ENCODE measurements around the gene KMT2E.

Gene KMT2E

DNA sequence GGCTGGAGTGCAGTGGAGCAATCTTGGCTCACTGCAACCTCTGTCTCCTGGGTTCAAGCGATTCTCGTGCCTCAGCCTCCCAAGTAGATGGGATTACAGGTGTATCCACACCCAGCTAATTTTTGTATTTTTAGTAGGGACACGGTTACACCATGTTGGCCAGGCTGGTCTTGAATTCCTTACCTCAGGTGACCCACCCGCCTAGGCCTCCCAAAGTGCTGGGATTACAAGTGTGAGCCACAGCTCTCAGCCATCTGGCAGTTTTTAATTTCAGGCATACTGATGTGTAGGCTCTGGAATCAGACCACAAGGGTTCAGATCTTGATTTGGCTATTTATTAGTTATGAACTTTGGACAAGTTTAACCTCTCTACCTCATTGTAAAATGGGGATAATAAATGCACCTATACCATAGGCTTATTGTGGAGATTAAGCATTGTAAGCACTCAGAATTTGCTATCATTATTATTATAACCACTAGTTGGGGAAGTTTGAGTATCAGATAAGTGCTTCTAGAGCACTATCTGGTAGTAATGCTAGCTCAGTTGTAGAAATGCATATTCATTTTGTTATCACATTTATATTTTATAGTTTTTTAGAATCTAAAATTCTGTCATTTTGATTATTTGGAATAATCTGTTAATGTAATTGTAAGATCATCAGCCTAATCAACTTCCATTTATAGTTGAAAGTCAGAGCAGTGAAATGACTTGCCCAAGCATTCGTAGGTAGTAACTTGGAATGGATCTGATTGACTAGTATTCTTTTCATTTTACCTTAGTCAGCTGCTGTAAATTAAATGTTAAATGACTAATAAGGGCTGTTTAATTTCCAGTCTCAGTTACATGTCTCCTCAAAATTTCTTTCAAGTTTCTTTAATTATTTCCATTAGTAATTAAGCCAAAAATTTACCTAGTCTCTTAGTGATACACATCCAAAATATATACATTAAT is 22.5 kb downstream of the KMT2E start:
- H3K79me2 ChIP-seq (ENCODE audit: insufficient read depth, low read length) = peaks cover 99% of the 10 kb centered on the region
- no peak overlapping the region for H3K4me2 ChIP-seq (ENCODE audit: insufficient read depth, low read length)

DNA sequence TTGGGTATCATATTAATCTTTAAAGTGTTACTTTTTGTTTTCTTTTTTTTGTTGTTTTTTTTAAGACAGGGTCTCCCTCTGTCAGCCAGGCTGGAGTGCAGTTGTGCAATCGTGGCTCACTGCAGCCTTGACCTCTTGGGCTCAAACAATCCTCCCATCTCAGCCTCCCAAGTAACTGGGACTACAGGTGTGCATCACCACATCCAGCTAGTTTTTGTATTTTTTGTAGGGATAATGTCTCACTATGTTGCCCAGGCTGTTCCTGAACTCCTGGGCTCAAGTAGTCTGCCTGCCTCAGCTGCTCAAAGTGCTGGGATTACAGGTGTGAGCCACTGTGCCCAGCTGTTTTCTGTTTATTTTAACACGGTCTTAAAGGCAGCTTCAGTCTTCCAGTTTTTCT is 23.3 kb downstream of the KMT2E start:
- H4K20me1 ChIP-seq (ENCODE audit: insufficient read depth, low read length) = peaks cover 61% of the 10 kb centered on the region
- no peak for DNase-seq
- H3K79me2 ChIP-seq (ENCODE audit: insufficient read depth, low read length) = peaks cover 99% of the 10 kb centered on the region
- H3K27me3 ChIP-seq (ENCODE audit: insufficient read depth, low read length, poor library complexity) = no peaks in the 10 kb centered on the region
- H3K4me1 ChIP-seq (ENCODE audit: insufficient read depth, low read length) = peaks cover 8% of the 10 kb centered on the region; the same call in 1 of the 2 replicates
- H2AFZ ChIP-seq (ENCODE audit: low read depth, low read length) = no peak overlapping the region
- TF ChIP-seq, protein P1, sequence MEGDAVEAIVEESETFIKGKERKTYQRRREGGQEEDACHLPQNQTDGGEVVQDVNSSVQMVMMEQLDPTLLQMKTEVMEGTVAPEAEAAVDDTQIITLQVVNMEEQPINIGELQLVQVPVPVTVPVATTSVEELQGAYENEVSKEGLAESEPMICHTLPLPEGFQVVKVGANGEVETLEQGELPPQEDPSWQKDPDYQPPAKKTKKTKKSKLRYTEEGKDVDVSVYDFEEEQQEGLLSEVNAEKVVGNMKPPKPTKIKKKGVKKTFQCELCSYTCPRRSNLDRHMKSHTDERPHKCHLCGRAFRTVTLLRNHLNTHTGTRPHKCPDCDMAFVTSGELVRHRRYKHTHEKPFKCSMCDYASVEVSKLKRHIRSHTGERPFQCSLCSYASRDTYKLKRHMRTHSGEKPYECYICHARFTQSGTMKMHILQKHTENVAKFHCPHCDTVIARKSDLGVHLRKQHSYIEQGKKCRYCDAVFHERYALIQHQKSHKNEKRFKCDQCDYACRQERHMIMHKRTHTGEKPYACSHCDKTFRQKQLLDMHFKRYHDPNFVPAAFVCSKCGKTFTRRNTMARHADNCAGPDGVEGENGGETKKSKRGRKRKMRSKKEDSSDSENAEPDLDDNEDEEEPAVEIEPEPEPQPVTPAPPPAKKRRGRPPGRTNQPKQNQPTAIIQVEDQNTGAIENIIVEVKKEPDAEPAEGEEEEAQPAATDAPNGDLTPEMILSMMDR (IDR thresholded peaks at IDR 0.05; ENCODE audit: borderline replicate concordance, extremely low read depth, low read length, poor library complexity, severe bottlenecking) = no peak
- TF ChIP-seq EZH2 (IDR thresholded peaks at IDR 0.05; ENCODE audit: borderline replicate concordance, low read depth, low read length, severe bottlenecking) = no peak
- ATAC-seq (ENCODE audit: insufficient read depth, low read depth) = no peak
- H3K9me3 ChIP-seq (ENCODE audit: insufficient read depth, low read length, severe bottlenecking) = no peaks in the 10 kb centered on the region
- no peak overlapping the region for H3K27ac ChIP-seq (ENCODE audit: low read length)
- no peak overlapping the region for H3K4me3 ChIP-seq (ENCODE audit: low read depth in 1 of 2, low read length in 2 of 2)
- H3K36me3 ChIP-seq (ENCODE audit: insufficient read depth, low read length) = peaks cover 48% of the 10 kb centered on the region
- no peak overlapping the region for H3K4me2 ChIP-seq (ENCODE audit: insufficient read depth, low read length)
- no peak overlapping the region for H3K9ac ChIP-seq (ENCODE audit: low read depth, low read length)

More for the DNA sequence above, 22.5 kb downstream of the KMT2E start:
- ATAC-seq (ENCODE audit: insufficient read depth, low read depth) (no peak), DNase-seq (no peak)
- no peak for TF ChIP-seq EZH2 (IDR thresholded peaks at IDR 0.05; ENCODE audit: borderline replicate concordance, low read depth, low read length, severe bottlenecking)
- TF ChIP-seq, protein P1 (IDR thresholded peaks at IDR 0.05; ENCODE audit: borderline replicate concordance, extremely low read depth, low read length, poor library complexity, severe bottlenecking) = no peak
- Histone ChIP-seq H3K27me3 (ENCODE audit: insufficient read depth, low read length, poor library complexity) (no peaks in the 10 kb centered on the region), H3K4me3 (ENCODE audit: low read depth in 1 of 2, low read length in 2 of 2) (no peak overlapping the region), H2AFZ (ENCODE audit: low read depth, low read length) (no peak overlapping the region), H4K20me1 (ENCODE audit: insufficient read depth, low read length) (peaks cover 64% of the 10 kb centered on the region), H3K9me3 (ENCODE audit: insufficient read depth, low read length, severe bottlenecking) (no peaks in the 10 kb centered on the region), H3K27ac (ENCODE audit: low read length) (no peak overlapping the region), H3K36me3 (ENCODE audit: insufficient read depth, low read length) (peaks cover 40% of the 10 kb centered on the region), H3K9ac (ENCODE audit: low read depth, low read length) (no peak overlapping the region), H3K4me1 (ENCODE audit: insufficient read depth, low read length) (peaks cover 8% of the 10 kb centered on the region; the same call in 1 of the 2 replicates)

DNA sequence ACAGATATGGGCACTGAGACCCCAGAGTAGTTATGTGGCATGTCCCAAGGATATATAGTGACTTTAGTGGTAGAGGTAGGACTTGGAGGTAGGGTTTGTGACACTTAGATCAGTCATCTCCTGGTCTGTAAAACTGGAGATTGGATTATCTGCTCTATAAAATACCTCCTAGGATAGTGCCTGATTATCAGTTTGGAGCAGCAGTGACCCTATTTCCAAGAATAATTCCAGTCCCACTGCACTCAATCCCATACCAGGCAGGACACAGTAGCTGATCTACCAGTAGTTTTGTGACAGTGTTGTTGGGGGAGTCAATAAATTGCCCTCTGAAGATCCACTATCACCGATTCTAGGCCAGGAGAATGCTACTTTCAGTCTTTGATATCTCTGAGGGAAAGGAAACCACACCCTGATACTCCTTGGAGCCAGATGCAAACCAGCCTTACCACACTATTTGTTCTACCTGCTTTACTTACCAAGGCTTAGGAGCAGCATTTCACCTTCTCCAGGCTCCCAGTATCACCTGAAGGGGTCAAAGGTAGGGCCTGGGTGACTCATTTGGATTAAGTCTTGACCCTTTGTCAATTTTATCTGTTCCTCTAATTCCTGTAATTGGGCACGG is 30.6 kb downstream of the KMT2E start:
- Histone ChIP-seq H3K27ac (ENCODE audit: low read length) (no peak overlapping the region), H2AFZ (ENCODE audit: low read depth, low read length) (no peak overlapping the region), H3K27me3 (ENCODE audit: insufficient read depth, low read length, poor library complexity) (no peaks in the 10 kb centered on the region), H3K36me3 (ENCODE audit: insufficient read depth, low read length) (peaks cover 92% of the 10 kb centered on the region), H3K4me2 (ENCODE audit: insufficient read depth, low read length) (no peak overlapping the region), H3K4me3 (ENCODE audit: low read depth in 1 of 2, low read length in 2 of 2) (no peak overlapping the region), H4K20me1 (ENCODE audit: insufficient read depth, low read length) (peaks cover 38% of the 10 kb centered on the region), H3K79me2 (ENCODE audit: insufficient read depth, low read length) (peaks cover 97% of the 10 kb centered on the region), H3K4me1 (ENCODE audit: insufficient read depth, low read length) (no peaks in the 10 kb centered on the region), H3K9me3 (ENCODE audit: insufficient read depth, low read length, severe bottlenecking) (no peaks in the 10 kb centered on the region), H3K9ac (ENCODE audit: low read depth, low read length) (no peak overlapping the region)
- ATAC-seq (ENCODE audit: insufficient read depth, low read depth) (no peak), DNase-seq (no peak)
- TF ChIP-seq EZH2 (IDR thresholded peaks at IDR 0.05; ENCODE audit: borderline replicate concordance, low read depth, low read length, severe bottlenecking) = no peak
- TF ChIP-seq, protein P1 (IDR thresholded peaks at IDR 0.05; ENCODE audit: borderline replicate concordance, extremely low read depth, low read length, poor library complexity, severe bottlenecking) = no peak
